HG02852 (cell line): ENCODE data around the gene UBQLNL.
A peak's percentile ranks its signal among the peaks of the same experiment; 100 is the strongest.

Experiments used
- ATAC-seq: cut with Tn5 transposase; IDR thresholded peaks from one replicate; pipeline ENCODE4 v1.9.1; 2021; ENCODE audit warnings: mild to moderate bottlenecking, moderate library complexity; ENCODE audit not compliant: unreplicated experiment

Gene UBQLNL

GRCh38 chr11:5507933-5508305 is 8.6 kb downstream of the UBQLNL start:
- no peak for ATAC-seq

- ATAC-seq: no peak
These were observed 9.1 kb downstream of the UBQLNL start for GRCh38 chr11:5507177-5507932.

GRCh38 chr11:5505363-5506048 is 11.0 kb downstream of the UBQLNL start:
- ATAC-seq: no peak

DNA sequence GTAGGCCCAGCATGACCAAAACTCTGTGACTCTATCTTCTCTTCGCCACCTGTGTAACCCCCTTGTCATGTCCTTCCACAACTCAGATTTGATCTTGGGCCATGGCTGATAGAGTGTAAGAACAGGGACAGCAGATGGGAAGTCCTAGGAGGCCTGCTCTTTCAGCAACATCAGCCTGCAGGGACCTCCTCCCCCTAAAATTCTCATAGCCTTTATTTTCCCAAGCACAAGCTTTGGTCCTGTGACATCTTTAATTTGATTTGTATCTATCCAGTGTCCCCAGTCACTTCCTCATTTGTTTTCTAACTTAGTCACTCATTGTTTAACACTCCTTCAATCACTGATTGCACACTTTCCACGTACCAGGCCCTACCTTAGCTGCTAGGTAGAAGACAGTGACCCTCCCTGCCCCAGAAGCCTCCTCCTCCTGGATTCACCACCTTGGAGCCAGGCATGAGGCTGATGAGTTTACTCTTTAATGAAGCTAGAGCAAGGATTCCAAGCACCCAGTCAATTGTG is 12.0 kb downstream of the UBQLNL start:
- ATAC-seq: no peak

DNA sequence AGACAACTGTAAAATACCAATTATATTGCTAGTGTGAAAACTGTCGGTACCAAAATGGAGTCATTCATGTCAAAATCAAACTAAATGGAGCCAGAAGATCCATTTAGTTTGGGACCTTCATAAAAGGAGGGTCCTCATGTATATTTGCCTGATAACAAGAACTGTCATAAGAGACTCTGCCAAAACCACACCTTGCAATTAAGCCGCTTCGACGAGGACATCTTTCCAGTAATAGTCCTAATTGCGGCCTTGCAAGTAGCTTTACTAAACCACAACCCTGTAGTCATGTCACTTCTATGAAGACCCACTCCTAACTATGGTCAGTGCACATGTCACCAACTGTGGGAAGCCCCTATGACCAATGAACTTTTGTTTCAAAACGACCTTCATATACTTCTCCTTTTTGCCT is 16.1 kb downstream of the UBQLNL start:
- no peak for ATAC-seq

- no peak for ATAC-seq
These were observed 16.8 kb downstream of the UBQLNL start for GRCh38 chr11:5499671-5500070.

GRCh38 chr11:5489576-5490357 is 26.7 kb downstream of the UBQLNL start:
- ATAC-seq: no peak

GRCh38 chr11:5488798-5489399 is 27.6 kb downstream of the UBQLNL start:
- no peak for ATAC-seq

GRCh38 chr11:5488385-5488784 is 28.1 kb downstream of the UBQLNL start, which contains the start of gene OR52D1:
Gene OR52D1, plus strand, starts transcription at chr11:5488685. Its CDS starts 22 bp downstream, at chr11:5488707.
- ATAC-seq: no peak

GRCh38 chr11:5486421-5486820 is 30.1 kb downstream of the UBQLNL start:
- ATAC-seq: no peak

DNA sequence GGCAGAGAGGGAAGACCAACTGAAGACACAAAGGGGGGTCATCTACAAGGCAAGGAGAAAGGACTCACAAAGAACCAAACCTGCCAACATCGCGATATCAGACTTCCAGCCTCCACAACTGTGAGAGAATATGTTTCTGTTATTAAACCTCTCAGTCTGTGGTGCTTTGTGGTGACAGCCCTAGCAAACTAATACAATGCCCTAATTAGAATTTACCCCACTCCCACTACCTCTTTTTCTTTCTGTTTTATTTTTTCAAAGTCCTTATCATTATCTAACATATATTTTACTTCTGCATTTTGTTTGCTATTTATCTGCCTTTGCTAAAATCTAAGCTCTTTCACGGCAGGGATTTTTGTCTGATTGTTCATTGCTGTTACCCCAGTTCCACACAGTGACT is 30.5 kb downstream of the UBQLNL start:
- ATAC-seq: no peak

DNA sequence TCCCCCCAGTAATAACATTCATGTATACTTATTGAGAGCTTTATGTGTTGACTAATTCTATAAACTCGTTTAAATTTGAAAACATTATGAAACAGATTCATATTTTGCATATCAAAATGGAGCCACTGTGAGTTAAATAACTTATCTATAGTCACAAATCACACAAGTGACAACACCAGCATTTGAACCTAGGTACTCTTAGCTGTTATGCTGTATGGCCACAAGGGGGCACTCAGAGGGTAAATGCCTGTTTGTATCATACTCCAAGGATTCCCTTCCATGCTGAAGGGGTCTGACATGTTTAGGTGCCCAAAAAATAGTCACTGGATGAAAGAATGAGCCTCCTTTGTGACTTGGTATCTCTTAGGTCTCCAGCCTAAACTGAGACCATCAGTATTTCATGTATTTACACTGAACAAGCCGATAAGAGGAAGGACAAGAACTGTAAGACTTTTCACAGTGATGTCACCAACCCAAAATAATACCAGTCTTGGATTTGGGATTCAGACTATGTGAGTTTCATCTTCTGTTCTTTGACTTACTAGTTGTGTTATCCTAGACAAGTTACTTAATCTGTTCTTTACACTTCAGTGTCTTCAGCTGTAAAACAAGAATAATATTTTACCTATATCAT is 40.2 kb downstream of the UBQLNL start:
- ATAC-seq: peak; percentile 81

GRCh38 chr11:5473921-5474320 is 42.6 kb downstream of the UBQLNL start:
- no peak for ATAC-seq

DNA sequence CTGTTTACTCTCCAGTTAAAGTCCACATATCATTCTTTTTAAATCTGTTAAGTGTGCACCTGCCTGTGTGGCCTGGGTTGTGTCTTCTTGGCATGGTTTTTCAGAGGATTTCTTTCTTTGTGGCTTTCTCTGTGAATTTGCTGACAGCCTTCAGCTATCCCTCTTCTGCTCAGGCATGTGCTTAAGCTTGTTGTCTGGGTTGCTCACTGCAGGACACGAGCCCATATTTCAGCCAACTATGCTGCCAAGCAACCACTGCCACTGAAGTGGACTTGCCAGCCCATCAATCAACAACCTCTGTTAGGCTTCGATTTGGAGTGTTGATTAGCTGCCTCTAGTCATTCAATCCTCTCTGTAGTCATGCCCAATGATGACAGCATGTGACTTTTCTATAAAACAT is 49.0 kb downstream of the UBQLNL start:
- ATAC-seq: no peak
